SK-N-SH (cell line): ENCODE data around the gene MTHFD1L.

Experiments used
- EP300 ChIP-seq, 2 experiments: IDR thresholded peaks; 2 replicates each; pipeline versions ENCODE4 v1.4.0 to v1.6.1; 2012; ENCODE audit warnings: borderline replicate concordance in 1 of 2, low read depth in 1 of 2, low read length in 1 of 2
- FOSL2 ChIP-seq: IDR thresholded peaks from 2 replicates; pipeline ENCODE4 v1.4.0; 2012; ENCODE audit warnings: low read depth, mild to moderate bottlenecking, moderate library complexity, borderline replicate concordance
- JUND ChIP-seq: IDR thresholded peaks from 2 replicates; pipeline ENCODE4 v1.4.0; 2012
- POLR2AphosphoS5 ChIP-seq: IDR thresholded peaks from 2 replicates; pipeline ENCODE4 v1.6.1; 2012; ENCODE audit warnings: low read depth, low read length
- RCOR1 ChIP-seq: fragments of 150-350 bp; IDR thresholded peaks from 2 replicates; pipeline ENCODE4 v1.6.1; 2017; ENCODE audit warnings: antibody characterized with exemption, low read length
- SIN3A ChIP-seq: IDR thresholded peaks from 2 replicates; pipeline ENCODE4 v1.6.1; 2012; ENCODE audit warnings: low read depth, mild to moderate bottlenecking, low read length, moderate library complexity, borderline replicate concordance
- TF ChIP-seq, protein P1 (sequence below): IDR thresholded peaks from 2 replicates; pipeline ENCODE4 v1.4.0; 2012; ENCODE audit warnings: low read depth
- TF ChIP-seq, protein P2 (sequence below): IDR thresholded peaks from 2 replicates; pipeline ENCODE4; 2012
- TF ChIP-seq, protein P3 (sequence below): fragments of 200-600 bp; sonication (generic); IDR thresholded peaks from 2 replicates; pipeline ENCODE4 v1.6.1; 2017; ENCODE audit warnings: antibody characterized with exemption, mild to moderate bottlenecking, moderate library complexity
- TF ChIP-seq, protein P4 (sequence below): IDR thresholded peaks from 2 replicates; pipeline ENCODE4 v1.6.1; 2012; ENCODE audit warnings: mild to moderate bottlenecking, low read depth, low read length, moderate library complexity

DNA sequence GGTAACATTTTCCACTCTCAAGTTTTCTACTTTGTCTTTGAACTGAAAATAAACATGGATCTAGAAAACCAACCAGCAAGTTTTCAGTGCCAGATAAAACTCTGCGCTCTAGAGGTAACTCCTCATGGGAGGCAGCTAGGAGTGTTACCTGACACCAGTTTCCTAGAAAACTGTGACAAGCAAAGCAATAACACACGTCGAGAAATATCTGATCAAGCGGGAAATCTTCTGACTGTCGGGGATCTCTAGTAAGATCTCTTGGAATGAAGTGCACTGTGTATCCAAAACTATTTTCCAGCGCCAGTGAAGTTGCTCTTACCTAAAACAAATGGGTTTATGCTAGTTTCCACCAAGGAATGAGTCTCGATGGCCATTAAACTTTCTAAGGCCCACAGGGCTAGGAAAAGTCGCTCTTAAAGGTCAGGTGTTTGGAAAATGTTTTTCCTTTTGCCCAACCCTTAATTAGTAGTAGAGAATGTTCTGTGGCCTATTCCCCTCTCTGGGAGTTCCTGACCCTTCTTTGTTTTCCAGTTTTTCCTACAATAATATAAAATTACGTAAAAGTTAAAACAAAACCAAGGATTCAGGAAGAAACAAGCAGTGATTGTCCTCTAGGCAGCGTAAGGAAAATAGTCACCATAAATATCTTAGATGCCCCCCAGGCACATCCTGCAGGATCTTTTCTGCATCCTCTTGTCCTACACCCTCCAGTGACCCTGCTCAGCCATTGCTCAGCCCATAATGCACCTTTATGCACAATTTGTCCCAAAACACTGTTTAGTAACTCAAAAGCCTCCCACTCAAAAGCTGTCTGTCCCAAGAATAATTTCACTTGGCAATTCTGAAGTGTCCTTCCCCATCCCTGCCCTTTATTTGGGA is 236.6 kb downstream of the MTHFD1L start:
- TF ChIP-seq, protein P1, sequence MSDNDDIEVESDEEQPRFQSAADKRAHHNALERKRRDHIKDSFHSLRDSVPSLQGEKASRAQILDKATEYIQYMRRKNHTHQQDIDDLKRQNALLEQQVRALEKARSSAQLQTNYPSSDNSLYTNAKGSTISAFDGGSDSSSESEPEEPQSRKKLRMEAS, result no peak
- TF ChIP-seq, protein P2, sequence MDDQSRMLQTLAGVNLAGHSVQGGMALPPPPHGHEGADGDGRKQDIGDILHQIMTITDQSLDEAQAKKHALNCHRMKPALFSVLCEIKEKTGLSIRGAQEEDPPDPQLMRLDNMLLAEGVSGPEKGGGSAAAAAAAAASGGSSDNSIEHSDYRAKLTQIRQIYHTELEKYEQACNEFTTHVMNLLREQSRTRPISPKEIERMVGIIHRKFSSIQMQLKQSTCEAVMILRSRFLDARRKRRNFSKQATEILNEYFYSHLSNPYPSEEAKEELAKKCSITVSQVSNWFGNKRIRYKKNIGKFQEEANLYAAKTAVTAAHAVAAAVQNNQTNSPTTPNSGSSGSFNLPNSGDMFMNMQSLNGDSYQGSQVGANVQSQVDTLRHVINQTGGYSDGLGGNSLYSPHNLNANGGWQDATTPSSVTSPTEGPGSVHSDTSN, result no peak
- TF ChIP-seq, protein P3, sequence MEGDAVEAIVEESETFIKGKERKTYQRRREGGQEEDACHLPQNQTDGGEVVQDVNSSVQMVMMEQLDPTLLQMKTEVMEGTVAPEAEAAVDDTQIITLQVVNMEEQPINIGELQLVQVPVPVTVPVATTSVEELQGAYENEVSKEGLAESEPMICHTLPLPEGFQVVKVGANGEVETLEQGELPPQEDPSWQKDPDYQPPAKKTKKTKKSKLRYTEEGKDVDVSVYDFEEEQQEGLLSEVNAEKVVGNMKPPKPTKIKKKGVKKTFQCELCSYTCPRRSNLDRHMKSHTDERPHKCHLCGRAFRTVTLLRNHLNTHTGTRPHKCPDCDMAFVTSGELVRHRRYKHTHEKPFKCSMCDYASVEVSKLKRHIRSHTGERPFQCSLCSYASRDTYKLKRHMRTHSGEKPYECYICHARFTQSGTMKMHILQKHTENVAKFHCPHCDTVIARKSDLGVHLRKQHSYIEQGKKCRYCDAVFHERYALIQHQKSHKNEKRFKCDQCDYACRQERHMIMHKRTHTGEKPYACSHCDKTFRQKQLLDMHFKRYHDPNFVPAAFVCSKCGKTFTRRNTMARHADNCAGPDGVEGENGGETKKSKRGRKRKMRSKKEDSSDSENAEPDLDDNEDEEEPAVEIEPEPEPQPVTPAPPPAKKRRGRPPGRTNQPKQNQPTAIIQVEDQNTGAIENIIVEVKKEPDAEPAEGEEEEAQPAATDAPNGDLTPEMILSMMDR, result no peak
- TF ChIP-seq FOSL2, result no peak
- TF ChIP-seq, protein P4, sequence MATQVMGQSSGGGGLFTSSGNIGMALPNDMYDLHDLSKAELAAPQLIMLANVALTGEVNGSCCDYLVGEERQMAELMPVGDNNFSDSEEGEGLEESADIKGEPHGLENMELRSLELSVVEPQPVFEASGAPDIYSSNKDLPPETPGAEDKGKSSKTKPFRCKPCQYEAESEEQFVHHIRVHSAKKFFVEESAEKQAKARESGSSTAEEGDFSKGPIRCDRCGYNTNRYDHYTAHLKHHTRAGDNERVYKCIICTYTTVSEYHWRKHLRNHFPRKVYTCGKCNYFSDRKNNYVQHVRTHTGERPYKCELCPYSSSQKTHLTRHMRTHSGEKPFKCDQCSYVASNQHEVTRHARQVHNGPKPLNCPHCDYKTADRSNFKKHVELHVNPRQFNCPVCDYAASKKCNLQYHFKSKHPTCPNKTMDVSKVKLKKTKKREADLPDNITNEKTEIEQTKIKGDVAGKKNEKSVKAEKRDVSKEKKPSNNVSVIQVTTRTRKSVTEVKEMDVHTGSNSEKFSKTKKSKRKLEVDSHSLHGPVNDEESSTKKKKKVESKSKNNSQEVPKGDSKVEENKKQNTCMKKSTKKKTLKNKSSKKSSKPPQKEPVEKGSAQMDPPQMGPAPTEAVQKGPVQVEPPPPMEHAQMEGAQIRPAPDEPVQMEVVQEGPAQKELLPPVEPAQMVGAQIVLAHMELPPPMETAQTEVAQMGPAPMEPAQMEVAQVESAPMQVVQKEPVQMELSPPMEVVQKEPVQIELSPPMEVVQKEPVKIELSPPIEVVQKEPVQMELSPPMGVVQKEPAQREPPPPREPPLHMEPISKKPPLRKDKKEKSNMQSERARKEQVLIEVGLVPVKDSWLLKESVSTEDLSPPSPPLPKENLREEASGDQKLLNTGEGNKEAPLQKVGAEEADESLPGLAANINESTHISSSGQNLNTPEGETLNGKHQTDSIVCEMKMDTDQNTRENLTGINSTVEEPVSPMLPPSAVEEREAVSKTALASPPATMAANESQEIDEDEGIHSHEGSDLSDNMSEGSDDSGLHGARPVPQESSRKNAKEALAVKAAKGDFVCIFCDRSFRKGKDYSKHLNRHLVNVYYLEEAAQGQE, result no peak
- no peak for TF ChIP-seq SIN3A
- no peak for TF ChIP-seq EP300 (IDR thresholded peaks at IDR 0.05; ENCODE audit: borderline replicate concordance in 1 of 2, low read depth in 1 of 2, low read length in 1 of 2)
- no peak for TF ChIP-seq JUND
- no peak for TF ChIP-seq RCOR1
- no peak for TF ChIP-seq POLR2AphosphoS5
